Uterus (tissue), 4 donors: Measurements from ENCODE around the gene NSDHL. TPM values are rescaled to one million over a fixed set of nuclear protein-coding genes. Genes with fewer than 3 reads are reported as not detected.

Experiments used
- DNase-seq, 2 donors: peaks; one replicate each; pipeline ENCODE4 v3.0.0-alpha.2; 2019 to 2020
- H3K27ac ChIP-seq, 2 donors: fragments of 200-600 bp; sonication (generic); 1 replicate in 1 of 2; 2 replicates in 1 of 2; pipeline ENCODE4 v1.5.1; 2016 to 2018
- H3K27me3 ChIP-seq, 2 donors: fragments of 200-600 bp; sonication (generic); one replicate each; pipeline ENCODE4 v1.5.1; 2018 to 2019; ENCODE audit warnings: control low read depth in 1 of 2
- H3K36me3 ChIP-seq, 2 donors: fragments of 200-600 bp; sonication (generic); one replicate each; pipeline ENCODE4 v1.5.1; 2019; ENCODE audit warnings: control low read depth in 1 of 2
- H3K4me1 ChIP-seq, 2 donors: fragments of 200-600 bp; sonication (generic); one replicate each; pipeline ENCODE4 v1.5.1; 2018 to 2019; ENCODE audit warnings: control low read depth in 1 of 2
- H3K4me3 ChIP-seq, 2 donors: fragments of 200-600 bp; sonication (generic); 1 replicate in 1 of 2; 2 replicates in 1 of 2; pipeline ENCODE4 v1.5.1; 2018 to 2019; ENCODE audit warnings: mild to moderate bottlenecking in 1 of 2
- H3K9me3 ChIP-seq, 2 donors: fragments of 200-600 bp; sonication (generic); one replicate each; pipeline ENCODE4 v1.5.1; 2019; ENCODE audit warnings: control low read depth in 1 of 2
- CTCF ChIP-seq, 4 experiments: fragments of 200-600 bp in 2 of 4; fragments of 450-650 bp in 2 of 4; sonication (generic) in 2 of 4; IDR thresholded peaks; one replicate each; pipeline ENCODE4 v1.5.1; 2016 to 2019; ENCODE audit warnings: antibody characterized with exemption in 4 of 4, mild to moderate bottlenecking in 2 of 4, moderate library complexity in 1 of 4
- POLR2A ChIP-seq, 2 donors: fragments of 450-650 bp; IDR thresholded peaks; one replicate each; pipeline ENCODE4 v1.6.1; 2016; ENCODE audit warnings: antibody characterized with exemption in 2 of 2, mild to moderate bottlenecking in 1 of 2, moderate library complexity in 1 of 2
- intact Hi-C: fragments of 100-400 bp; cut with DNase I; formaldehyde crosslinking; loops from one replicate; pipeline ENCODE4 v1.15.1; 2023; ENCODE audit warnings: low total_unique reads
- total RNA-seq, 4 donors: library from RNA; depleted of rRNA in 3 of 4; stranded (reverse); fragments of >200 nt in 3 of 4; gene quantifications; one replicate each; pipeline versions ENCODE4 v1.1.0 to v1.2.4, GENCODE V29; 2014 to 2023
- donor health status: DM: yes; HTN: yes; CAD: no.

Gene NSDHL
- total RNA-seq, 4 donors from 2014 or later = 1.5 to 12.6 (median 8.6) TPM

GRCh38 chrX:152813206-152813605 is 17.7 kb upstream of the NSDHL start:
- Histone ChIP-seq H3K27me3 (no peaks in the 10 kb centered on the region), H3K4me3 (no peak overlapping the region), H3K4me1 (no peaks in the 10 kb centered on the region), H3K36me3 (no peaks in the 10 kb centered on the region), H3K27ac (no peak overlapping the region), H3K9me3 (no peaks in the 10 kb centered on the region)
- no peak for DNase-seq
- TF ChIP-seq CTCF (IDR thresholded peaks at IDR 0.05) = no peak
- TF ChIP-seq POLR2A (IDR thresholded peaks at IDR 0.05) = no peak
- intact Hi-C loops = no loop called here

GRCh38 chrX:152814048-152814447 is 16.8 kb upstream of the NSDHL start:
- Histone ChIP-seq H3K27ac (no peak overlapping the region), H3K4me3 (no peak overlapping the region), H3K4me1 (no peaks in the 10 kb centered on the region), H3K36me3 (no peaks in the 10 kb centered on the region), H3K27me3 (no peaks in the 10 kb centered on the region), H3K9me3 (no peaks in the 10 kb centered on the region)
- no peak for DNase-seq
- intact Hi-C loops = no loop called here
- no peak for TF ChIP-seq CTCF (IDR thresholded peaks at IDR 0.05)
- no peak for TF ChIP-seq POLR2A (IDR thresholded peaks at IDR 0.05)

- H3K36me3 ChIP-seq = no peaks in the 10 kb centered on the region
- TF ChIP-seq CTCF (IDR thresholded peaks at IDR 0.05) = peak in 1 of 4 experiments; percentile 4
- TF ChIP-seq POLR2A (IDR thresholded peaks at IDR 0.05) = no peak
- no peak overlapping the region for H3K4me3 ChIP-seq
- no peak for DNase-seq
- H3K4me1 ChIP-seq = no peaks in the 10 kb centered on the region
- intact Hi-C loops = no loop called here
- H3K9me3 ChIP-seq = no peaks in the 10 kb centered on the region
- no peaks in the 10 kb centered on the region for H3K27me3 ChIP-seq
- H3K27ac ChIP-seq = no peak overlapping the region
These were observed 13.6 kb upstream of the NSDHL start for GRCh38 chrX:152817078-152817764.

- H3K27ac ChIP-seq = no peak overlapping the region
- H3K4me3 ChIP-seq = no peak overlapping the region
- H3K27me3 ChIP-seq = no peaks in the 10 kb centered on the region
- TF ChIP-seq CTCF (IDR thresholded peaks at IDR 0.05) (no peak), POLR2A (IDR thresholded peaks at IDR 0.05) (no peak)
- no peaks in the 10 kb centered on the region for H3K4me1 ChIP-seq
- no peaks in the 10 kb centered on the region for H3K36me3 ChIP-seq
- DNase-seq = no peak
- intact Hi-C loops = no loop called here
- H3K9me3 ChIP-seq = no peaks in the 10 kb centered on the region
These were observed 12.5 kb upstream of the NSDHL start for GRCh38 chrX:152818356-152818755.

- no peak overlapping the region for H3K27ac ChIP-seq
- TF ChIP-seq CTCF (IDR thresholded peaks at IDR 0.05) (no peak), POLR2A (IDR thresholded peaks at IDR 0.05) (no peak)
- DNase-seq = no peak
- intact Hi-C loops = no loop called here
- H3K9me3 ChIP-seq = no peaks in the 10 kb centered on the region
- no peaks in the 10 kb centered on the region for H3K4me1 ChIP-seq
- no peak overlapping the region for H3K4me3 ChIP-seq
- no peaks in the 10 kb centered on the region for H3K27me3 ChIP-seq
- no peaks in the 10 kb centered on the region for H3K36me3 ChIP-seq
These were observed 11.6 kb upstream of the NSDHL start for GRCh38 chrX:152819266-152819665.
